HG02642 (cell line): ENCODE results near the gene ABCC12.

Experiments
- ATAC-seq: cut with Tn5 transposase; IDR thresholded peaks from one replicate; pipeline ENCODE4 v1.9.1; 2021; ENCODE audit warnings: mild to moderate bottlenecking; ENCODE audit not compliant: unreplicated experiment, poor library complexity

Gene ABCC12

GRCh38 chr16:48136547-48137360, 19.0 kb downstream of the ABCC12 start:
- no peak for ATAC-seq

- no peak for ATAC-seq
These were observed 22.2 kb downstream of the ABCC12 start for GRCh38 chr16:48133455-48134211.

GRCh38 chr16:48132696-48133095, 23.1 kb downstream of the ABCC12 start:
- no peak for ATAC-seq

GRCh38 chr16:48131201-48131935, 24.4 kb downstream of the ABCC12 start:
- ATAC-seq: no peak

- no peak for ATAC-seq
These were observed 25.9 kb downstream of the ABCC12 start for GRCh38 chr16:48129926-48130325.

- no peak for ATAC-seq
These were observed 27.0 kb downstream of the ABCC12 start for GRCh38 chr16:48128769-48129168.

- ATAC-seq: no peak
These were observed 28.8 kb downstream of the ABCC12 start for GRCh38 chr16:48126801-48127644.

GRCh38 chr16:48125888-48126287, 29.9 kb downstream of the ABCC12 start:
- no peak for ATAC-seq

- ATAC-seq: no peak
These were observed 31.5 kb downstream of the ABCC12 start for GRCh38 chr16:48124266-48124665.

- peak; percentile 64 for ATAC-seq
These were observed 32.5 kb downstream of the ABCC12 start for GRCh38 chr16:48123104-48123788.

GRCh38 chr16:48121276-48121675, 34.5 kb downstream of the ABCC12 start:
- ATAC-seq: no peak

GRCh38 chr16:48118841-48119240, 37.0 kb downstream of the ABCC12 start:
- no peak for ATAC-seq

- peak; percentile 63 for ATAC-seq
These were observed 38.3 kb downstream of the ABCC12 start for GRCh38 chr16:48117217-48118105.

GRCh38 chr16:48115299-48115698, 40.5 kb downstream of the ABCC12 start:
- ATAC-seq: no peak

- ATAC-seq: no peak
These were observed 41.4 kb downstream of the ABCC12 start for GRCh38 chr16:48114410-48114809.

- no peak for ATAC-seq
These were observed 42.3 kb downstream of the ABCC12 start for GRCh38 chr16:48113471-48113870.

GRCh38 chr16:48113001-48113400, 42.8 kb downstream of the ABCC12 start:
- ATAC-seq: no peak

- no peak for ATAC-seq
These were observed 43.2 kb downstream of the ABCC12 start for GRCh38 chr16:48112600-48112999.
